ENCODE data around the gene SRA1. TPM values are rescaled to one million over a fixed set of nuclear protein-coding genes. Genes with fewer than 3 reads are reported as not detected.

Gene SRA1
- polyA plus RNA-seq, 1 donor, result 20.5 TPM

DNA sequence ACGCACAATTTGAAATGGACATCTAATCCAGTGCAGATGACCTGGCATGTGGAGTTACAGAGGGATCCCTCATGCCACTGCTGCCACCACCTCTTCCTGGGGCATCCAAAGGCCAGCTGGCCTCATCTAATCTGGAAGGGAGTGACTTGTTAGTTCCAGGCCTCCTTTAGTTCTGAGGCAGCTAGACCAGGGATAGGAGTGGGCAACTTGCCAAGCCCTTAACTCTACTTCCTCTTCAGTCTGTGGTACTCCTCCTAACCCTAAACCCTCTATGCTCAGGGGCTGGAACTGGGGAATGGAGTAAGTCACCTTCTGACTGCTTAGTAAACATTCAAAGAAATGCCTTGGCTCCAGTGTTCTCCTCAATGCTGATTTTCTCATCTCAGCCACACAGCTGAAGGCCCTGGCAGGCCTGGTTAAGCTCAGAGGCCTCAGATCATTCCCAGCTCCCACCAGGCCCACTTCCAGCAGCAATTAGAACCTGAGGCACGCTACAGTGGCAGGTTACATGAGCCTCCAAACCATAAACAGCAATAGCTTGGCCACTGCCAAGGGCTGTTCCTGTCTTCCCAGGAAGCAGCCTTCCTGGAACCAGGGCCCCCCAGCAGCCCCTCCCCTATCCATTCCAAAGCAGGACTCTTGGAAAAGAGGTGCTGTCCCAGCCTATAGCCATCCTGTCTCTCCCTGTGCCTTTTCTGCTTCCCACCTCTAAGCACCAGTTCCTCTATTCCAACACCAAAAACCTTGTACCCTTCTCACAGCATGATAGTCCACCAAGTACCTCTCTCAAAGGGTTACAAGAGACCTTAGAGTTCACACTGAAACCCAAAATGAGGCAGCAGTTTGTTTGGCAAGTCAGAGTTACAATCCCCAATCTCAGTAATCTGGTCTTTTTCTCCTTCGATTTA is 7.8 kb downstream of the SRA1 start:
- DNase-seq, result peak; percentile 29

DNA sequence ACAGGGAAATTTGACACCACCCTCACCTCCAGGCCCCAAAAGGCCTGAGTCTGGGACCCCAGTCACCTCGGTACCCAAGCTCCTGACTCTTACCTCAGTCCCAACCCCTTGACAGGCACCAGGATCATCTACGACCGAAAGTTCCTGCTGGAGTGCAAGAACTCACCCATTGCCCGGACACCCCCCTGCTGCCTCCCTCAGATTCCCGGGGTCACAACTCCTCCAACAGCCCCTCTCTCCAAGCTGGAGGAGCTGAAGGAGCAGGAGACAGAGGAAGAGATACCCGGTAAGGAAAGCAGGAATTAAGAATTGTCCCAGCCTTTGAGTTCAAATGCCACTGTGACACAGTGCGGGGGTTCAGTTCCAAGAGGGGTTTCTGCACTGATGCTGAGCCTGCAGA is 8.5 kb downstream of the SRA1 start:
- DNase-seq, result no peak

DNA sequence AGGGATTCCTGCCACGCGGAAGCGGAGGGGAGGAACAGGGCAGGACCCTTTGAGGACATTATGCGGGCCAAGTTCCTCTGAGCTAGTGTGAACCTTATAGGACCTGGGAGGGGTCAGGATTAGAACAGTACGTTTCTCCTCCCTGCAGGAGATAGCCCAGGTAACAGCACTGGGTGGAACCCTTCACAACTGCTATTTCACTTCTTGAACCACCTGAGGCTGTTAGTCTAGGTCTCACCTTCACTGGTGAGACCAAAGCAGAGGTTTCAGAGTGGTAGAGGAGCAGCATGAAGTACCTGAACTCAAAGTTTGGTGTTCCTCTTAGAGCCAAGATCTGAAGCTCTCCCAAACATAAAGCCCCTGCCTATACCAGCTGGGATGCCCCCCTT is 9.0 kb downstream of the SRA1 start:
- no peak for DNase-seq

DNA sequence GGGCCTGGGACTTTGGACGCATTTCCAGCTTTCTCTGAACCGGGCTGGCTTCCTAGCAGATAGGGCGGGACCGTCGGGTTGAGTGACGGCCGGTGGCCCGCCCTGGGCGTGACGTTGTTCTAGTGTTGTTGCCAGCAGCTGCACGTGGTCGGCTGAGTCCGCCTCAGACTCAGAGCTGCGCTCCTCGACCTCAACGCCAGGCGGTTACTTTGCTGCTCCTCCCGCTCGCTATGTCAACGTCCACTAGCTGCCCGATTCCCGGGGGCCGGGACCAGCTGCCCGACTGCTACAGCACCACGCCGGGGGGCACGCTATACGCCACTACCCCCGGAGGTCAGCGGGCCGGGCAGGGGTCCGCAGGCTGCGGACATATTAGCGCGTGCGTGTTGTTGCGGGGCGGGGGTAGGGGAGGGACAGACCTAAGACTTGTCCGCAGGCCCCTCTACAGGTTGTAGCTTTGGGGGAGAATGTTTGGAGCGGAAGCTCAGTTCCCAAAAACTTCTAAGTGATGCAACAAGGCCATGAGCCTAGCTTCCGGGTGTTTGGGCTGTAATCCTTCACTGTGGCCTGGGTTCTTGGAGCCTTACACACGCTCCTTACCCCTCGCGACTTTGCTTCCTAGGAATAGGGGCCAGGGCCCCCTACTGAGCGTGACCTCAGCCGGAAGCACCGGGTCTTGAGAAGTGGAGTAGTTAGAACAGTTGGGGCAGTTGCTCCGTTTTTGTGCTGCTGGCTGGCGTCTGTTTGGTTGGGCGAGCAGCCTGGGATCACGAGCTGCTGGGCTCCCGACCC is 9.6 kb downstream of the SRA1 start, which contains the start of gene EIF4EBP3:
TSS of gene EIF4EBP3 (plus strand) at position 155 of the 792 bp plus-strand sequence. CDS start at position 231, 76 bp downstream.
- peak; percentile 97 for DNase-seq

DNA sequence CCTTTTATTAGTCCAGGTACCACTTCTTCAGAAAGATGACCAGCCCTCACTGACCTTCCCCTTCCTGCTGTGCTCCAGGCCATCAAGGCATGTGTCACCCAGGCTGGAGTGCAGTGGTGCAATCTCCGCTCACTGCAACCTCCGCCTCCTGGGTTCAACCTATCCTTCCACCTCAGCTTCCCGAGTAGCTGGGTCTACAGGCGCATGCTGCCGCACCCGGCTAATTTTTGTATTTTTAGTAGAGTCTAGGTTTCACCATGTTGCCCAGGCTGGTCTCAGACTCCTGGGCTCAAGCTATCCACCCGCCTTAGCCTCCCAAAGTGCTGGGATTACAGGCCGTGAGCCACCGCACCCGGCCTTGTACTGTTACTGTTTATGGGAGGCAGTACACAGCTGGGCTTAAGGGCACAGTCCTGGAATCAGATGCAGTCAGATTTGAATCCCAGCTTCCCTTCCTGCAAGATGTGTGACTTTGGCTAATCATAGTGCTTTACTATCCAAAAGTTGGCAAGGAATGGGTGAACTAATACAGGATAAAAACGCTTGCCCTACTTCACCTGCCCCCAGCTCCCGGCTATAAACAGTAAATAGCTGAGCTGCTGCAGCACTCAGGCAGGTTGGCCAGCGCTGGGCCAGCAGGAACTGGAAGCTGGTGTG is 10.3 kb downstream of the SRA1 start:
- DNase-seq, result no peak

DNA sequence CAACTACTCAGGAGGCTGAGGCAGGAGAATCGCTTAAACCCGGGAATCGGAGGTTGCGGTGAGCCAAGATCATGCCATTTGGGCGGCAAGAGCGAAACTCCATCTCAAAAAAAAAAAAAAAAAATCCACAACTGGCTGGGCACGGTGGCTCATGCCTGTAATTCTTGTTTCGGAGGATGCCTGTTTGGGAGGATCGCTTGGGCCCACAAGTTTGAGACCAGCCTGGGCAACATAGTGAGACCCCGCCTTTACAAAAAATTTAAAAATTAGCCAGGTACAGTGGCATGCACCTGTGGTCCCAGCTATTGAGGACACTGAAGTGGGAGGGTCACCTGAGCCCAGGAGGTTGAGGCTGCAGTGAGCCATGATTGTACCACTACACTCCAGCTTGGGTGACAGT is 11.7 kb downstream of the SRA1 start:
- DNase-seq, result no peak

DNA sequence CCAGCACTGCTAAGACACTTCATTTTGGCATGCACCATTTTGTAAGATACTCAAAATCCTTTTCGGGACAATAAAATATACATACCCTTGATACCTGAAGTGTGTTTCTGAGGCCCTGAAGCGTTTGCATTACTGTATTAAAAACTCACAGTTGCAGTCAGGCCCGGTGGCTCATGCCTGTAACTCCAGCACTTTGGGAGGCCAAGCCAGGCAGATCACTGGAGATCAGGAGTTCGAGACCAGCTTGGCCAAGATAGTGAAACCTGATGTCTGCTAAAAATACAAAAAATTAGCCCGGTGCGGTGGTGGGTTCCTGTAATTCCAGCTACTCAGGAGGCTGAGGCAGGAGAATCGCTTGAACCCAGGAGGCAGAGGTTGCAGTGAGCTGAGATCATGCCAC is 12.3 kb downstream of the SRA1 start:
- DNase-seq, result no peak

DNA sequence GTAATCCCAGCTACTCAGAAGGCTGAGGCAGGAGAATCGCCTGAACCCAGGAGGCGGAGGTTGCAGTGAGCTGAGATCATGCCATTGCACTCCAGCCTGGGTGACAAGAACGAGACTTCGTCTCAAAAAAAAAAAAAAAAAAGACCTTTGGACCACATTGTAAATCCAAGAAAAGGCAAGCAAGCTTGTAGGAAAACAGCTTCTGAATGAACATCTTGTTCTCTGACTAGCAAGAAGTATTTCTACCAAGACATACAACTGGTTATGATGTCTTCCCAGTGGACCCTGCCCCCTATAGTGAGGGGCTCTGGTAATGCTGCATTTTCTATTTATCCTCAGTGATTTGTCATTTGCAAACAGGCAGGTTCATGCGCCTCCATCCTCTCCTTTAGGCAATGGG is 14.3 kb downstream of the SRA1 start:
- DNase-seq, result no peak

DNA sequence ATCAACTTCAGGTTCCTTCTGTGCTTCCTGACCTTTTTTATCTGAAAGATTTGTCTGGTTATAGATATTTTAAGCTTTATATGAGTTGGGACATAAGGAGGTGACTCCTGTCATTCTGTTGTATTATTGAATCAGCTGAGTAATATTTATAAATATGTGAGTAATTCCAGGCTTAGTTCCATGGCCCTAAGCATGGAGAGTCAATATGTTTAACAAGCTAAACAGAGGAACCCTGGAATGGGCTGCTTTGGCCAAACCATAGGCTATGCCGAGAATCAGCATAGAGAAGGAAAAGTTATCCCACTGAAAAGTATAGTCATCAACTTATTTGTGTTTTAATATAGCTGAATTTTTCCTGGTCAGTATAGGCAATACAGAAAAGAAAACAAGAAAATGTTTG is 17.0 kb downstream of the SRA1 start:
- DNase-seq, result no peak

DNA sequence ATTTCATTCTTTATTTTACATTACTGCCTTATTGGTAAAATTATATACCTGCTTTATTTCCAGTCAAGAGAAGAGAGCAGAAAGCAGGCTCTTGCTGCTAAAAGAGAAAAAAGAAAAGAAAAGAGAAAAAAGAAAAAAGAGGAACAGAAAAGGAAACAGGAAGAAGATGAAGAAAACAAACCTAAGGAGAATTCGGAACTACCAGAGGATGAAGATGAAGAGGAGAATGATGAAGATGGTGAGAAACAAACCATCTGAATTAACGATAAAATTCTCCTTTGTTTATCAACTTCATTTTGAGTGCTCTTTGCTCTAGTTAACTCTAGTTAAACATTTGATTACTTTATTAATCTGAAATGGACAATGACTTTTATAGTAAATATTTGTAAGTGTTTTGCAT is 33.3 kb downstream of the SRA1 start:
- no peak for DNase-seq

DNA sequence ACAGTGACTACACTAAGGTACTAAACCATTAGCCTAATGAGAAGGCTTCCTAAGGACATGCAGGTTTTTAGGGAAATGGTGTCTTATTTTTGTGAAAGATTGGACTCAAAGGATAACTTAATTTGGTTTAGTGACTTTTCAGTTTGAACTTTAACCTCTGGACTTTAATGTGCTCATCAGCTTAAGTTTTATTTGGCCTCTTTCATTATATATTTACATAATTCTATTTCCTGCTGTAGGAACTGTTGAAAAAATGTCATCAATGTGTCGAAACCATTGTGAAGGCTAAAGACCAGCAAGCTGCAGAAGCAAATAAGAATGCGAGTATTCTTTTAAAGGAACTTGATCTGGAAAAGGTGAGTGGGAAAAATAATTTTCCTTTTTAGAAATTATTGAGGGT is 44.1 kb downstream of the SRA1 start:
- DNase-seq, result no peak

DNA sequence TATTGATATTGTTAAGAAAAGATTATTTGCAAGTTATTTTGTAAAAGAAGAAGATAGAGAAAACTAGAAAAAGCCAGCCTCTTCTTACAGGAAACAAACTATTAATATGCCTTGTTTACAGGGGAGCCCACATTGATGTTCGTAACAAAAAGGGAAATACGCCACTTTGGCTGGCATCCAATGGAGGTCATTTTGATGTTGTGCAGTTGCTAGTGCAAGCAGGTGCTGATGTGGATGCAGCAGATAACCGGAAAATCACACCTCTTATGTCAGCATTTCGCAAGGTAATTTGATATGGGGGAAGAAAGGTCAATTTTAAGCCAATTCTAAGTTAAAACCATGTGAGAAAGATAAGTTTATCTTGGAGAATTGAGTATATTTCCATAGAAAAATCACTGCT is 47.4 kb downstream of the SRA1 start:
- no peak for DNase-seq

DNA sequence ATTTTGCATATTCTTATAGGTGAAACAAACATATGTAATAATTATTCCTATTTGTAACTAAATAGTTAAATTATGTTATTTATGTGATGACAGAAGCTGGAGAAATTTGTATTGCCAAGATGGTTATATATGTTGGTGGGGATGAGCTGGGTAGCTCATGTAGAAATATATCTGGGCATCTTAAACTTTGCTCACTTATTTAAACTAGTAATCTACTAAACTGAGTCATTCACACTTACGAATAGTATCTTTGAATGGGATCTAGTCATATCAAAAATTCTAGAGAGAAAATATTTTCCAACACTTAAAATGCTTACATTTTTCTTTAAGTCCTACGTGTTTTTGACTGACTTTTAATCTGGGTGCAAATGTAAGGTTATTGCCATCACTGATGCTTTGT is 54.4 kb downstream of the SRA1 start:
- no peak for DNase-seq

Other genes starting within 250 kb of the SRA1 start
- 19.4 TPM for gene HBEGF, start 210.9 kb downstream of the SRA1 start, polyA plus RNA-seq (ENCODE audit: insufficient read length)
- 0.18 TPM for gene SLC4A9, start 197.3 kb downstream of the SRA1 start, polyA plus RNA-seq (ENCODE audit: insufficient read length)
- 63.9 TPM for gene ANKHD1, start 155.6 kb downstream of the SRA1 start, polyA plus RNA-seq (ENCODE audit: insufficient read length)
- gene EIF4EBP3, start 9.8 kb downstream of the SRA1 start, polyA plus RNA-seq (ENCODE audit: insufficient read length), result 8.6 TPM
- gene APBB3, start 7.1 kb upstream of the SRA1 start, polyA plus RNA-seq (ENCODE audit: insufficient read length), result 28.8 TPM
- 59.9 TPM for gene SLC35A4, start 7.4 kb upstream of the SRA1 start, polyA plus RNA-seq (ENCODE audit: insufficient read length)
- gene CD14, start 75.7 kb upstream of the SRA1 start, polyA plus RNA-seq (ENCODE audit: insufficient read length), result 30.9 TPM
- 11.0 TPM for gene TMCO6, start 82.0 kb upstream of the SRA1 start, polyA plus RNA-seq (ENCODE audit: insufficient read length)
- 57.7 TPM for gene NDUFA2, start 90.2 kb upstream of the SRA1 start, polyA plus RNA-seq (ENCODE audit: insufficient read length)
- 104 TPM for gene IK, start 90.4 kb upstream of the SRA1 start, polyA plus RNA-seq (ENCODE audit: insufficient read length)
- gene WDR55, start 107.4 kb upstream of the SRA1 start, polyA plus RNA-seq (ENCODE audit: insufficient read length), result 14.3 TPM
- gene DND1, start 116.1 kb upstream of the SRA1 start, polyA plus RNA-seq (ENCODE audit: insufficient read length), result not detected
- 53.2 TPM for gene HARS1, start 133.9 kb upstream of the SRA1 start, polyA plus RNA-seq (ENCODE audit: insufficient read length)
- 24.7 TPM for gene HARS2, start 134.0 kb upstream of the SRA1 start, polyA plus RNA-seq (ENCODE audit: insufficient read length)
- gene ZMAT2, start 143.0 kb upstream of the SRA1 start, polyA plus RNA-seq (ENCODE audit: insufficient read length), result 72.8 TPM
- not detected for gene PCDHA1, start 228.7 kb upstream of the SRA1 start, polyA plus RNA-seq (ENCODE audit: insufficient read length)
- gene PCDHA2, start 237.4 kb upstream of the SRA1 start, polyA plus RNA-seq (ENCODE audit: insufficient read length), result 0.06 TPM
- 0.18 TPM for gene PCDHA3, start 243.6 kb upstream of the SRA1 start, polyA plus RNA-seq (ENCODE audit: insufficient read length)
- gene PCDHA4, start 249.6 kb upstream of the SRA1 start, polyA plus RNA-seq (ENCODE audit: insufficient read length), result 0.12 TPM

Data from hindlimb muscle (tissue), 1 donor.